Parathyroid adenoma (tissue), 2 donors: ENCODE measurements around the gene PIP5K1C.

Experiments used
- H2AFZ ChIP-seq: fragments of 300-600 bp; sonication (generic); one replicate; pipeline ENCODE4 v1.7.0; 2017; ENCODE audit warnings: antibody characterized with exemption, mild to moderate bottlenecking
- H3K27ac ChIP-seq: fragments of 300-600 bp; sonication (generic); one replicate; pipeline ENCODE4 v1.7.0; 2017
- H3K27me3 ChIP-seq: fragments of 300-600 bp; sonication (generic); one replicate; pipeline ENCODE4 v1.7.0; 2017; ENCODE audit warnings: low read length; ENCODE audit not compliant: control insufficient read depth, insufficient read depth
- H3K36me3 ChIP-seq: fragments of 300-600 bp; sonication (generic); one replicate; pipeline ENCODE4 v1.7.0; 2017; ENCODE audit warnings: low read length; ENCODE audit not compliant: control insufficient read depth, insufficient read depth
- H3K4me1 ChIP-seq: fragments of 300-600 bp; sonication (generic); one replicate; pipeline ENCODE4 v1.7.0; 2017; ENCODE audit warnings: control low read depth
- H3K4me2 ChIP-seq: fragments of 300-600 bp; sonication (generic); one replicate; pipeline ENCODE4 v1.7.0; 2017; ENCODE audit warnings: low read length
- H3K4me3 ChIP-seq: fragments of 300-600 bp; sonication (generic); one replicate; pipeline ENCODE4 v1.7.0; 2017; ENCODE audit warnings: low read depth, low read length
- H3K79me2 ChIP-seq: fragments of 300-600 bp; sonication (generic); one replicate; pipeline ENCODE4 v1.7.0; 2017; ENCODE audit warnings: control low read depth
- H3K9ac ChIP-seq: fragments of 300-600 bp; sonication (generic); one replicate; pipeline ENCODE4 v1.7.0; 2017; ENCODE audit warnings: mild to moderate bottlenecking
- H3K9me3 ChIP-seq: fragments of 300-600 bp; sonication (generic); one replicate; pipeline ENCODE4 v1.7.0; 2017; ENCODE audit warnings: low read length; ENCODE audit not compliant: control insufficient read depth
- CTCF ChIP-seq: fragments of 300-600 bp; sonication (generic); IDR thresholded peaks from one replicate; pipeline ENCODE4 v1.7.0; 2017; ENCODE audit warnings: antibody characterized with exemption, mild to moderate bottlenecking
- donor health status: primary hyperparathyroidism.

PIP5K1C gene

GRCh38 chr19:3604227-3604986 is 95.9 kb downstream of the PIP5K1C start:
- H3K4me1 ChIP-seq = peaks cover 5% of the 10 kb centered on the region
- H2AFZ ChIP-seq = no peak overlapping the region
- no peak overlapping the region for H3K27ac ChIP-seq
- no peak overlapping the region for H3K4me2 ChIP-seq
- no peaks in the 10 kb centered on the region for H3K79me2 ChIP-seq
- H3K36me3 ChIP-seq = no peaks in the 10 kb centered on the region
- H3K4me3 ChIP-seq = no peak overlapping the region
- TF ChIP-seq CTCF = no peak
- H3K27me3 ChIP-seq = no peaks in the 10 kb centered on the region
- H3K9me3 ChIP-seq = no peaks in the 10 kb centered on the region
- H3K9ac ChIP-seq = no peak overlapping the region

- Histone ChIP-seq H3K27ac (no peak overlapping the region), H3K36me3 (no peaks in the 10 kb centered on the region), H3K9ac (no peak overlapping the region), H3K9me3 (no peaks in the 10 kb centered on the region), H3K4me3 (no peak overlapping the region), H3K79me2 (no peaks in the 10 kb centered on the region), H3K4me2 (no peak overlapping the region), H3K4me1 (peaks cover 5% of the 10 kb centered on the region), H3K27me3 (no peaks in the 10 kb centered on the region), H2AFZ (no peak overlapping the region)
- TF ChIP-seq CTCF = no peak
Observed at GRCh38 chr19:3603121-3603811, 97.0 kb downstream of the PIP5K1C start.

- Histone ChIP-seq H3K4me3 (no peak overlapping the region), H3K9me3 (no peaks in the 10 kb centered on the region), H3K27ac (no peak overlapping the region), H3K4me1 (peaks cover 2% of the 10 kb centered on the region), H3K36me3 (no peaks in the 10 kb centered on the region), H2AFZ (no peak overlapping the region), H3K27me3 (no peaks in the 10 kb centered on the region), H3K4me2 (no peak overlapping the region), H3K9ac (no peak overlapping the region), H3K79me2 (no peaks in the 10 kb centered on the region)
- TF ChIP-seq CTCF = no peak
Observed at GRCh38 chr19:3601021-3601420, 99.2 kb downstream of the PIP5K1C start.

- Histone ChIP-seq H2AFZ (no peak overlapping the region), H3K27me3 (no peaks in the 10 kb centered on the region), H3K4me1 (no peaks in the 10 kb centered on the region), H3K27ac (no peak overlapping the region), H3K79me2 (no peaks in the 10 kb centered on the region), H3K9ac (no peak overlapping the region), H3K4me3 (no peak overlapping the region), H3K9me3 (no peaks in the 10 kb centered on the region), H3K4me2 (no peak overlapping the region), H3K36me3 (no peaks in the 10 kb centered on the region)
- no peak for TF ChIP-seq CTCF
Observed at GRCh38 chr19:3599776-3600187, 100.5 kb downstream of the PIP5K1C start.
